ENCODE results near the gene YOD1.

DNA sequence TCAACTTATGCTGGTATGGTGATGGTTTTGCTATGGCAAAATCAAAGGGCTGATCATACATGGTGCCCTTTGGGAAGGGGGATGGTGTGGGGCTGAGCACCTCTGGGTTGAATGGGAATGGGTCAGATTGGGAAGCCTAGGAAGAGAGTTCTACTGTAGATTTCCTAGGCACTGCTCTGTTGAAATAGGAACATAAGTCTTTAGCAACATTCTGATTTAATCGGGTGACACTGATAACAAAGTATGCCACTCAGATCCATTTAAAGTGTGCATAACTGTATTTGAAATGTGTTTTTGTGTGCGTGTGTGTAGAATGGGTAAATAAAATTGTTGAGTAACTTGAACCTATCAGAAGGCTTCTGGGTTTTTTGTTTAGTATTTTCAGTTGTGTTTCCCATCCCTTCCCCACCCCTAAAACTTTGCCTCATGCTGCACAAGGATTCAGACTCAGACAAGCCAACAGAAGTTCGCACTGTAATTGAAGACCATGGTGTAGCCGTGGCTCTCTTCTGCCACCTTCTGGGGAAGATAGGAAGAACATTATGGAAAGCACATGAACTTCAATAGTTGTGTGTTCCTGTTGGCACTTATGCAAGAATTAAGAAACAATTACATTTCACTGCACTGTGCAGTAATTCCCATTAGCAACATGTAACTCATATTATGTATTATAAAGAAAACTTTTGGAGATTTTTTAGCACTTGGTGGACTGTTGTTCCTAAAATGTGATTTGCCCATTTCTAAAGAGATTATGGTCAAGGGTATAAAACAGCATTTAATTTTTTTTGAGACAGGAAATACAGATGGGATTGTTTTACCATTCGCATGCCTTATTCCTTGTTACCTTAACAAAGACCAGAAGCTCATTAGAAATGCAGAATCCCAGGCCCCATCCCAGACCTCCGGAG is 26.7 kb upstream of the YOD1 start:
- TF ChIP-seq GATA3 (IDR thresholded peaks at IDR 0.05; ENCODE audit: low read depth, low read length) (no peak), GATA2 (IDR thresholded peaks at IDR 0.05; ENCODE audit: low read depth, low read length) (no peak)

All from SH-SY5Y (cell line).